Neural progenitor cell (in vitro differentiated cells): Measurements from ENCODE around the gene TRIL. TPM values are rescaled to one million over a fixed set of nuclear protein-coding genes. Genes with fewer than 3 reads are reported as not detected.

Experiments
- DNase-seq: peaks from one replicate; pipeline ENCODE4 v3.0.0-alpha.2; 2016; ENCODE audit warnings: low spot score
- H2AFZ ChIP-seq: fragments of 200-600 bp; sonication (generic); replicated peaks from 2 replicates; pipeline ENCODE4 v1.6.1; 2016; ENCODE audit warnings: antibody characterized with exemption
- H3F3A ChIP-seq: fragments of 200-600 bp; sonication (generic); 2 replicates; pipeline ENCODE4 v1.6.1; 2016; ENCODE audit warnings: antibody characterized with exemption, low read depth
- H3K27ac ChIP-seq: fragments of 200-600 bp; sonication (generic); 2 replicates; pipeline ENCODE4 v1.5.1; 2016; ENCODE audit warnings: mild to moderate bottlenecking
- H3K27me3 ChIP-seq: fragments of 200-600 bp; sonication (generic); 2 replicates; pipeline ENCODE4 v1.6.1; 2016; ENCODE audit warnings: mild to moderate bottlenecking, moderate library complexity
- H3K36me3 ChIP-seq: fragments of 200-600 bp; sonication (generic); 2 replicates; pipeline ENCODE4 v1.5.1; 2016
- H3K4me1 ChIP-seq: fragments of 200-600 bp; sonication (generic); 2 replicates; pipeline ENCODE4 v1.6.1; 2016; ENCODE audit warnings: mixed run types
- H3K4me2 ChIP-seq: fragments of 200-600 bp; sonication (generic); 2 replicates; pipeline ENCODE4 v1.6.1; 2016
- H3K4me3 ChIP-seq: fragments of 200-600 bp; sonication (generic); 2 replicates; pipeline ENCODE4 v1.5.1; 2016
- H3K79me2 ChIP-seq: fragments of 200-600 bp; sonication (generic); 2 replicates; pipeline ENCODE4 v1.6.1; 2016; ENCODE audit warnings: low read depth
- H3K9ac ChIP-seq: fragments of 200-600 bp; sonication (generic); 2 replicates; pipeline ENCODE4 v1.6.1; 2016
- H3K9me3 ChIP-seq: fragments of 200-600 bp; sonication (generic); 2 replicates; pipeline ENCODE4 v1.5.1; 2016; ENCODE audit warnings: low read depth
- H4K20me1 ChIP-seq: fragments of 200-600 bp; sonication (generic); 2 replicates; pipeline ENCODE4 v1.6.1; 2016; ENCODE audit warnings: low read depth
- H3K27ac Mint-ChIP-seq: 3 replicates; pipeline ENCODE4 v1.8.0; 2021; ENCODE audit warnings: mixed read lengths
- H3K27me3 Mint-ChIP-seq: 2 replicates; pipeline ENCODE4 v1.8.0; 2022; ENCODE audit warnings: low read depth, mild to moderate bottlenecking, inconsistent platforms, moderate library complexity, mixed read lengths; ENCODE audit not compliant: insufficient read depth
- H3K36me3 Mint-ChIP-seq: 3 replicates; pipeline ENCODE4 v1.8.0; 2021; ENCODE audit warnings: mixed read lengths
- H3K4me1 Mint-ChIP-seq: 3 replicates; pipeline ENCODE4 v1.8.0; 2021; ENCODE audit warnings: mixed read lengths
- H3K4me3 Mint-ChIP-seq: 3 replicates; pipeline ENCODE4 v1.8.0; 2021; ENCODE audit warnings: mild to moderate bottlenecking, moderate library complexity, mixed read lengths
- H3K9me3 Mint-ChIP-seq: 3 replicates; pipeline ENCODE4 v1.8.0; 2020; ENCODE audit warnings: mixed read lengths
- CTCF ChIP-seq: fragments of 200-600 bp; sonication (generic); IDR thresholded peaks from 2 replicates; pipeline ENCODE4 v1.5.1; 2017; ENCODE audit warnings: antibody characterized with exemption, mild to moderate bottlenecking
- EZH2 ChIP-seq: fragments of 200-600 bp; sonication (generic); IDR thresholded peaks from 2 replicates; pipeline ENCODE4 v1.6.1; 2017; ENCODE audit warnings: antibody characterized with exemption, mild to moderate bottlenecking, moderate library complexity
- EZH2phosphoT487 ChIP-seq: fragments of 200-600 bp; sonication (generic); IDR thresholded peaks from 2 replicates; pipeline ENCODE4 v1.6.1; 2017; ENCODE audit warnings: antibody characterized with exemption
- total RNA-seq: library from RNA; depleted of rRNA; stranded (reverse); fragments of >200 nt; gene quantifications from 2 replicates; pipeline ENCODE4 v1.2.3, GENCODE V29; 2015; ENCODE audit warnings: low replicate concordance

TRIL gene
- total RNA-seq, 1 donor from 2014 or later: 8.5 TPM

GRCh38 chr7:28980451-28981160 is 22.5 kb upstream of the TRIL start:
- Histone ChIP-seq H3K4me3 (no peak overlapping the region), H3K27ac (no peak overlapping the region), H3F3A (peaks cover 14% of the 10 kb centered on the region), H3K79me2 (no peaks in the 10 kb centered on the region), H3K36me3 (no peaks in the 10 kb centered on the region), H2AFZ (no peak overlapping the region), H3K27me3 (no peaks in the 10 kb centered on the region), H3K4me2 (no peak overlapping the region), H3K4me1 (peaks cover 20% of the 10 kb centered on the region), H4K20me1 (no peaks in the 10 kb centered on the region), H3K9me3 (no peaks in the 10 kb centered on the region), H3K9ac (no peak overlapping the region)
- H3K27ac Mint-ChIP-seq: no peak overlapping the region
- H3K4me1 Mint-ChIP-seq: peaks cover 50% of the 10 kb centered on the region
- peaks cover 2% of the 10 kb centered on the region for H3K36me3 Mint-ChIP-seq
- H3K9me3 Mint-ChIP-seq: peaks cover 20% of the 10 kb centered on the region
- no peak overlapping the region for H3K4me3 Mint-ChIP-seq
- H3K27me3 Mint-ChIP-seq: peaks cover 7% of the 10 kb centered on the region
- no peak for TF ChIP-seq CTCF
- no peak for TF ChIP-seq EZH2phosphoT487
- TF ChIP-seq EZH2: no peak
- no peak for DNase-seq

- Histone ChIP-seq H2AFZ (peak overlapping the region; percentile 21), H3K4me2 (no peak overlapping the region), H3F3A (peaks cover 9% of the 10 kb centered on the region), H3K27me3 (no peaks in the 10 kb centered on the region), H3K27ac (no peak overlapping the region), H4K20me1 (no peaks in the 10 kb centered on the region), H3K79me2 (no peaks in the 10 kb centered on the region), H3K4me1 (peaks cover 12% of the 10 kb centered on the region), H3K4me3 (no peak overlapping the region), H3K9ac (no peak overlapping the region), H3K9me3 (no peaks in the 10 kb centered on the region), H3K36me3 (no peaks in the 10 kb centered on the region)
- H3K27ac Mint-ChIP-seq: peak overlapping the region; percentile 4
- no peak for DNase-seq
- no peak overlapping the region for H3K4me3 Mint-ChIP-seq
- H3K4me1 Mint-ChIP-seq: peaks cover 42% of the 10 kb centered on the region
- H3K27me3 Mint-ChIP-seq: peaks cover 7% of the 10 kb centered on the region
- H3K36me3 Mint-ChIP-seq: peaks cover 5% of the 10 kb centered on the region
- TF ChIP-seq CTCF (no peak), EZH2phosphoT487 (no peak), EZH2 (no peak)
- H3K9me3 Mint-ChIP-seq: peaks cover 23% of the 10 kb centered on the region
Observed at GRCh38 chr7:28979776-28980175, 21.6 kb upstream of the TRIL start.

DNA sequence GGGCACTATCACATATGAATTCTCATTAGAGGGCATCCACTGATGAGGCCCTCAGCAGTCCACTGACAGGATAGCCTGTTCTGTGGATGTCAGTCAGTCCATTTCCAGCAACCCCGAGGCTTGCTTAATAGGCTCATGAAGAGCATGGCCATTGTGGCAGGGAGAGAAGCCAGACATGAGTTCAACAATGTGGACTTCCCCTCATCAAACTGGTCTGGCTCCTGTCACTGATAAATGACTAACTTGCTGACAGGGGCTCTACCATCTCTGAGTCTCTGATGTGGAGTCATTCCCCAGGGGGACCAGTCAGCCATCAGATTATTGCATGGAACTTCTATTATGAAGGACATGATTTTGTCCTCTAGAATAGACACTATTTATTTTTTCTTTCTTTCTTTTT is 19.8 kb upstream of the TRIL start:
- peaks cover 26% of the 10 kb centered on the region for H3K4me1 Mint-ChIP-seq
- Histone ChIP-seq H3K36me3 (no peaks in the 10 kb centered on the region), H4K20me1 (no peaks in the 10 kb centered on the region), H3K4me3 (no peak overlapping the region), H3F3A (no peaks in the 10 kb centered on the region), H3K9me3 (no peaks in the 10 kb centered on the region), H3K27ac (no peak overlapping the region), H3K4me1 (no peaks in the 10 kb centered on the region), H3K9ac (no peak overlapping the region), H3K27me3 (no peaks in the 10 kb centered on the region), H2AFZ (no peak overlapping the region), H3K4me2 (no peak overlapping the region), H3K79me2 (no peaks in the 10 kb centered on the region)
- H3K27me3 Mint-ChIP-seq: peaks cover 7% of the 10 kb centered on the region
- peaks cover 31% of the 10 kb centered on the region for H3K9me3 Mint-ChIP-seq
- TF ChIP-seq CTCF (no peak), EZH2phosphoT487 (no peak), EZH2 (no peak)
- H3K36me3 Mint-ChIP-seq: peaks cover 11% of the 10 kb centered on the region
- no peak overlapping the region for H3K27ac Mint-ChIP-seq
- H3K4me3 Mint-ChIP-seq: no peak overlapping the region
- no peak for DNase-seq
